MCF 10A (cell line): ENCODE data around the gene CNP. TPM values are rescaled to one million over a fixed set of nuclear protein-coding genes. Genes with fewer than 3 reads are reported as not detected.

ENCODE experiments used
- BruUV-seq: library from RNA; stranded (reverse); fragments of 400-500 nt; replicated peaks from 2 replicates; lab custom pipeline; 2021; lab: Mats Ljungman, UMichigan
- CTCF ChIA-PET: fragments of 300-600 bp; sonication (Branson Sonifier 250); formaldehyde crosslinking; extraction: SDS; loops from one replicate; lab custom pipeline; 2021; ENCODE audit warnings: antibody characterized with exemption, inconsistent platforms; lab: Yijun Ruan, JAX
- POLR2A ChIA-PET: fragments of 300-600, 350-650 bp; sonication (Branson Sonifier 250); formaldehyde crosslinking; extraction: SDS; loops from one replicate; lab custom pipeline; 2020; ENCODE audit warnings: antibody characterized with exemption, inconsistent platforms; lab: Yijun Ruan, JAX
- DNase-seq: peaks from one replicate; pipeline ENCODE4 v3.0.0-alpha.2; 2018; ENCODE audit not compliant: unreplicated experiment
- H3K27ac Mint-ChIP-seq: one replicate; pipeline ENCODE4 v1.8.0; 2022; ENCODE audit warnings: mild to moderate bottlenecking, low read depth, mixed read lengths; ENCODE audit not compliant: unreplicated experiment
- H3K27me3 Mint-ChIP-seq: one replicate; pipeline ENCODE4 v1.8.0; 2022; ENCODE audit warnings: mixed read lengths; ENCODE audit not compliant: insufficient read depth, unreplicated experiment
- H3K36me3 Mint-ChIP-seq: one replicate; pipeline ENCODE4 v1.8.0; 2022; ENCODE audit warnings: mild to moderate bottlenecking, moderate library complexity, mixed read lengths; ENCODE audit not compliant: insufficient read depth, unreplicated experiment
- H3K4me1 Mint-ChIP-seq: one replicate; pipeline ENCODE4 v1.8.0; 2022; ENCODE audit warnings: mixed read lengths; ENCODE audit not compliant: insufficient read depth, unreplicated experiment
- H3K4me3 Mint-ChIP-seq: one replicate; pipeline ENCODE4 v1.8.0; 2022; ENCODE audit warnings: mild to moderate bottlenecking, moderate library complexity, mixed read lengths; ENCODE audit not compliant: unreplicated experiment
- H3K9me3 Mint-ChIP-seq: one replicate; pipeline ENCODE4 v1.8.0; 2022; ENCODE audit warnings: mixed read lengths; ENCODE audit not compliant: unreplicated experiment
- intact Hi-C: fragments of 100-400 bp; cut with micrococcal nuclease; formaldehyde crosslinking; loops from 2 replicates; pipeline ENCODE4 v1.14.1; 2022
- total RNA-seq: library from RNA; stranded (reverse); gene quantifications from 2 replicates; pipeline ENCODE4 v1.2.3, GENCODE V29; 2022
- TF ChIP-seq, protein P1 (sequence below): fragments of 200-600 bp; IDR thresholded peaks from one replicate; pipeline ENCODE4 v1.8.0; 2022; ENCODE audit warnings: antibody characterized with exemption, mild to moderate bottlenecking; ENCODE audit not compliant: unreplicated experiment

CNP gene
- total RNA-seq, 1 experiment from 2014 or later, result 46.2 TPM

DNA sequence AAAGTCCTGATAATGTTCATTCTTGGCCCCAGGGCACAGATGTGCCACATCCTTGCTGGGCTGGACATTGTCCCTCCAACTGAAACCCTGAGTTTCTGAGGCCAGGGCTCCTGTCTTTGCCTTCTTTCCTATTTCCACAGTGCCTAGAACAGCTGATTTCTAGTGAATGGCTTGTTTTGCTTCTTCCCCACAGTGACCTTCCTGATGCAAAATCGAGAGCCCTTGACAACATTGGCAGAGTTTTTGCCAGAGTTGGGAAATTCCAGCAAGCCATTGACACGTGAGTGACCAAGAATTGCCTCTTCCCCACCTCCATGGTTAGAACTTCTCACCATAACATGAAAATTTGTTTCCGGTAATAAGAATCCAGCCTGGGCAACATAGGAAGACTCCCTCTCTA lies 21.7 kb upstream of the CNP start:
- intact Hi-C loops, result no loop called here
- POLR2A ChIA-PET, result no interaction called here
- no peak overlapping the region for H3K27ac Mint-ChIP-seq
- peaks cover 7% of the 10 kb centered on the region for H3K27me3 Mint-ChIP-seq
- no peaks in the 10 kb centered on the region for H3K36me3 Mint-ChIP-seq
- TF ChIP-seq, protein P1, sequence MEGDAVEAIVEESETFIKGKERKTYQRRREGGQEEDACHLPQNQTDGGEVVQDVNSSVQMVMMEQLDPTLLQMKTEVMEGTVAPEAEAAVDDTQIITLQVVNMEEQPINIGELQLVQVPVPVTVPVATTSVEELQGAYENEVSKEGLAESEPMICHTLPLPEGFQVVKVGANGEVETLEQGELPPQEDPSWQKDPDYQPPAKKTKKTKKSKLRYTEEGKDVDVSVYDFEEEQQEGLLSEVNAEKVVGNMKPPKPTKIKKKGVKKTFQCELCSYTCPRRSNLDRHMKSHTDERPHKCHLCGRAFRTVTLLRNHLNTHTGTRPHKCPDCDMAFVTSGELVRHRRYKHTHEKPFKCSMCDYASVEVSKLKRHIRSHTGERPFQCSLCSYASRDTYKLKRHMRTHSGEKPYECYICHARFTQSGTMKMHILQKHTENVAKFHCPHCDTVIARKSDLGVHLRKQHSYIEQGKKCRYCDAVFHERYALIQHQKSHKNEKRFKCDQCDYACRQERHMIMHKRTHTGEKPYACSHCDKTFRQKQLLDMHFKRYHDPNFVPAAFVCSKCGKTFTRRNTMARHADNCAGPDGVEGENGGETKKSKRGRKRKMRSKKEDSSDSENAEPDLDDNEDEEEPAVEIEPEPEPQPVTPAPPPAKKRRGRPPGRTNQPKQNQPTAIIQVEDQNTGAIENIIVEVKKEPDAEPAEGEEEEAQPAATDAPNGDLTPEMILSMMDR, result no peak
- DNase-seq, result no peak
- H3K4me1 Mint-ChIP-seq, result no peaks in the 10 kb centered on the region
- CTCF ChIA-PET, result interaction anchor here (0.6 to 1.2 kb wide), 4 partner anchors 9 to 587 kb away, joined by 3 to 4 read pairs (median 4); no protein-coding TSS in a partner anchor
- no peaks in the 10 kb centered on the region for H3K9me3 Mint-ChIP-seq
- H3K4me3 Mint-ChIP-seq, result no peak overlapping the region
- no TSS peak for BruUV-seq

DNA sequence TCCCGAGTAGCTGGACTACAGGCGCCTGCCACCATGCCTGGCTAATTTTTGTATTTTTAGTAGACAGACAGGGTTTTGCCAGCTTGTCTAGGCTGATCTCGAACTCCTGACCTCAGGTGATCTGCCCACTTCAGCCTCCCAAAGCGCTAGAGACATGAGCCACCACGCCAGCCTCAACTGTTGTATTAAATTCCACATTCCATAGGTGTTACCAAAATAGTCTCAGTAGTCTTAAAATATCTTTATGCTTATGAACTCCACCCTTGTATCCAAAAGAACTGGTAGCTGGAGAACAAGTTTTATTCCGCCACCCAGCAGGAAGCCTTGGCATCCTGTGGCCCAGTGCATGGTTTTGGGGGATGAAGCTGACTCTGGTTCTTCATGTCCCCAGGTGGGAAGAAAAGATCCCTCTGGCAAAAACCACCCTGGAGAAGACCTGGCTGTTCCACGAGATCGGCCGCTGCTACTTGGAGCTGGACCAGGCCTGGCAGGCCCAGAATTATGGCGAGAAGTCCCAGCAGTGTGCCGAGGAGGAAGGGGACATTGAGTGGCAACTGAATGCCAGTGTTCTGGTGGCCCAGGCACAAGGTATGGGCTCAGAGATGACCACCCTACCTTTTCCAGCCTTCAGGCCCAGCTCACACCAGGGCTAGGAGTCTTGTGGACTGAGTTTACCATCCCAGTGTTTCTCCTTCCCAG lies 17.7 kb upstream of the CNP start:
- Mint-ChIP-seq H3K9me3 (no peaks in the 10 kb centered on the region), H3K27ac (no peak overlapping the region), H3K27me3 (no peaks in the 10 kb centered on the region), H3K36me3 (no peaks in the 10 kb centered on the region), H3K4me1 (no peaks in the 10 kb centered on the region), H3K4me3 (no peak overlapping the region)
- no peak for DNase-seq
- ChIA-PET POLR2A (interaction anchor here (0.6 to 2.3 kb wide), 5 partner anchors 10 to 825 kb away, joined by 3 to 10 read pairs (median 3); partner anchors contain the start of genes ODAD4 and VPS25), CTCF (interaction anchor here (0.6 to 1.5 kb wide), 4 partner anchors 10 to 1198 kb away, joined by 3 to 4 read pairs (median 4); no protein-coding TSS in a partner anchor)
- TF ChIP-seq, protein P1, result no peak
- no TSS peak for BruUV-seq
- intact Hi-C loops, result no loop called here

DNA sequence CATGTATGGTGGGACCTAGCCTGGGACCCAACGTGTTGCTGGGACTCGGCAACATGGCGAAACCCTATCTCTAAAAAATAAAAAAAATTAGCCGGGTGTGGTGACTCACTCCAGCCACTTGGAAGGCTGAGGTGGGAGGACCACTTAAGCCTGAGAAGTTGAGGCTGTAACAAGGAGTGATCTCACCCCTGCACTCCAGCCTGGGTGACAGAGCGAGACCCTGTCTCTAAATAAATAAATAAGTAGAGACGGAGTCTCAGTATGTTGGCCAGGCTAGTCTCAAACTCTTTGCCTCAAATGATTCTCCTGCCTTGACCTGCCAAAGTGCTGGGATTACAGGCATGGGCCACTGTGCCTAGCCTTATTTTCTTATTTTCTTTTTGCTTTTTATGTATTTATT lies 10.1 kb upstream of the CNP start:
- Mint-ChIP-seq H3K27me3 (no peaks in the 10 kb centered on the region), H3K9me3 (no peaks in the 10 kb centered on the region), H3K27ac (no peak overlapping the region), H3K4me3 (no peak overlapping the region), H3K4me1 (no peaks in the 10 kb centered on the region), H3K36me3 (no peaks in the 10 kb centered on the region)
- CTCF ChIA-PET, result no interaction called here
- intact Hi-C loops, result no loop called here
- POLR2A ChIA-PET, result no interaction called here
- TF ChIP-seq, protein P1, result no peak
- no TSS peak for BruUV-seq
- DNase-seq, result no peak

DNA sequence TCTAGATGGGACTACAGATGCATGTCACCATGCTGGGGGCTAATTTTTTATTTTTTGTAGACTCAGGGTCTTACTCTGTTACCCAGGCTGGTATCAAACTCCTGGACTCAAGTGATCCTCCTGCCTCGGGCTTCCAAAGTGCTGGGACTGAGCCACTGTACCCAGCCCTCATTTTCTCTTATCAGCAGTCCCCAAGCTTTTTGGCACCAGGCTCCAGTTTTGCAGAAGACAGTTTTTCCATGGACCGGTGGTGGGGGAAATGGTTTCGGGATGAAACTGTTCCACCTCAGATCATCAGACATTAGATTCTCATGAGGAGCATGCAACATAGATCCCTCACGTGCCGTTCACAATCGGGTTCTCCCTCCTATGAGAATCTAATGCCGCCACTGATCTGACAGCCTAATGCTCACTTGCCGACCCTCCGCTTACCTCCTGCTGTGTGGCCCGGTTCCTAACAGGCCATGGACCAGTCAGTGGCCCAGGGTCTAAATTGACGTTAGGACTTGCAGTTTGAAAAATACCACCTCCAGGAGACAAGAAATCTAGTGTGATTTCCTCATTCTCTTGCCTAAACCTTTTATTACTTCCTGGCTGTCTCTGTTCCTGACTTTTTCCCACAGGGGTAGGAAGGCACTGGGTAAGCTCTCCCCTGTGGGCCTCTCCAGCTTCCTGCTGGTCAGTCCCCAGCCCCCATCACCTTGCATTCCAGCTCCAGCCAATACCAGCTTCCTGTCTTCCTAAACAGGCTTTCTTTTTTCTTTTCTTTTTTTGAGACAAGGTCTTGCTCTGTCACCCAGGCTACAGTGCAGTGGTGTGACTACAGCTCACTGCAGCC lies 9.3 kb upstream of the CNP start:
- no peak overlapping the region for H3K27ac Mint-ChIP-seq
- ChIA-PET POLR2A (interaction anchor here (1.0 to 2.1 kb wide), 2 partner anchors 12 to 27 kb away, joined by 3 to 6 read pairs; partner anchors contain the start of gene ODAD4), CTCF (no interaction called here)
- no peaks in the 10 kb centered on the region for H3K36me3 Mint-ChIP-seq
- H3K9me3 Mint-ChIP-seq, result no peaks in the 10 kb centered on the region
- TF ChIP-seq, protein P1, result no peak
- no TSS peak for BruUV-seq
- H3K4me3 Mint-ChIP-seq, result no peak overlapping the region
- intact Hi-C loops, result no loop called here
- H3K4me1 Mint-ChIP-seq, result no peaks in the 10 kb centered on the region
- no peaks in the 10 kb centered on the region for H3K27me3 Mint-ChIP-seq
- no peak for DNase-seq
